ENCODE results near the gene SEPTIN5.
A peak's percentile ranks its signal among the peaks of the same experiment; 100 is the strongest.

SEPTIN5 gene

DNA sequence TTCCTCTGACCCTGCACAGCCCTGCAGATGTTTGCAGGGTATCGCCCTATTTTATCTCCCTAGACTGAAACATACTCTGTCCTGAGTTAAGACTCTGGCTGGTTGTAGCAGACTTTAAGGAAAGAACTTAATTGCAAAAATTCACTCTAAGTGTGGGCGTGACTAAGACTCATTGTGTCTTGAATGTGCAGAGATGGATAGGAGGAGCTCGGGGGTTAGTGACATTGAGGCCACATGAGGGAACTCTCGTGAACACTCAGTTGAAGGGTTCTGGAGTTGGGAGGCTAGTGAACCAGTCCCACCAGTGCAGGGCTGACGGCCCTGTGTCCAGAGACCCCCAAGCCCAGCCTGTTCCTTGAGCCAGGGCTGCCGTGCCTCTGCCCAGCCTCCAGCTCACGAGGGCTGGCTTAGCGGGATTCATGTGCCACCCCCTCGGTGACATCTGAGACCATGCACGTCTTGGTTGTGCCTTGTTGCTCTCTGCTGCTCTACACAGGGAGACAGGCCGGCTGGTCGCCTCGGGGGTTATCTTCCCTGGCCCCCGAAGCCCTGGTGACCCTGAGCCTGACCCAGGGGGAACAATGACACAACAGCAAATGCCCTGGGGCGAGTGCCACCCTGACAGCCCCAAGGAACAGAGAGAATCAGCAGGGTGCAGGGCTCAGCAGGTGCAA is 34.8 kb downstream of the SEPTIN5 start:
- no peak for DNase-seq (ENCODE audit: low read depth)

DNA sequence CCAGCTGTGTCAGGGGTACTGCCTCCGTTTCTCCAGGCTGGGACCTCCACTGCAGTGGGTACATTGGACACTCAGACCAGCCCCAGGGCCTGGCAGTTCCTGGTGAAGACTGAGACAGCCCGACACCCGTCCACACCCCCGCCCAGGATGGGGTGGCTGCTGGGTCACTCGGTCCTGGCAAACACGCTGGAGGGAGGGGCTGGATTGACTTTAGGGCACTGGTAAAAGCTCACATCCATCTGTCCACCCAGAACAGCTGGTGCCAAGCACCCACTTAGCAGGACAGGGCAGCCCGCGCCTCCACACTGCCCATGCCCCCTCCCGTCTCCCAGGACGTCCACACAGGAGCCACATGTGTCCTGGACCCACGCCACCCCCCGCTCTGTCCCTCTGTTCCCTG is 35.6 kb downstream of the SEPTIN5 start:
- DNase-seq (ENCODE audit: low read depth) = no peak

GRCh38 chr22:19750507-19751490 is 36.5 kb downstream of the SEPTIN5 start:
- DNase-seq (ENCODE audit: low read depth) = no peak

GRCh38 chr22:19751497-19752245 is 37.4 kb downstream of the SEPTIN5 start:
- DNase-seq (ENCODE audit: low read depth) = no peak

- no peak for DNase-seq (ENCODE audit: low read depth)
Measured at GRCh38 chr22:19753090-19753842, 39.0 kb downstream of the SEPTIN5 start.

- no peak for DNase-seq (ENCODE audit: low read depth)
Measured at GRCh38 chr22:19753996-19754700, 39.8 kb downstream of the SEPTIN5 start.

DNA sequence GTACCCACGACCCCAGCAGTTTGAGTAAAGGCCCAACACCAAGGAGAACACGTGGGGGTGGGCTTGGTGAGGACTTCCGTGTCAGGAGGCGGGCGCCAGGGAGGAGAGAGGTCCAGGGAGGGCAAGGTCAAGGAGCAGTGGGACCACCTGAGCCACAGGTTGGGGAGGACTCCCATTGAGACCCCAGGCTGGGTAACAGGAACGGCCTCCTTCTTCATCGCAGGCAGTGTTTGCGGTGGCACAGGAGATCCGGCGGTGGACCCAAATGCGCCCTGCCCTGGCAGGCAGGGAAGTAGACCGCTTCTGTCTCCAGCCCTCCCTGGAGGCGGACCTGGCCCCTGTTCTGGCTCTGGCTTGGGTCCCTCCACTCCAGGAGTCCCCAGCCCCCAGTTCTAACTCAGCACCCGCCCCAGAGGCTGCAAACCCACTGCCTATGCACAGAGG is 40.4 kb downstream of the SEPTIN5 start:
- no peak for DNase-seq (ENCODE audit: low read depth)

DNA sequence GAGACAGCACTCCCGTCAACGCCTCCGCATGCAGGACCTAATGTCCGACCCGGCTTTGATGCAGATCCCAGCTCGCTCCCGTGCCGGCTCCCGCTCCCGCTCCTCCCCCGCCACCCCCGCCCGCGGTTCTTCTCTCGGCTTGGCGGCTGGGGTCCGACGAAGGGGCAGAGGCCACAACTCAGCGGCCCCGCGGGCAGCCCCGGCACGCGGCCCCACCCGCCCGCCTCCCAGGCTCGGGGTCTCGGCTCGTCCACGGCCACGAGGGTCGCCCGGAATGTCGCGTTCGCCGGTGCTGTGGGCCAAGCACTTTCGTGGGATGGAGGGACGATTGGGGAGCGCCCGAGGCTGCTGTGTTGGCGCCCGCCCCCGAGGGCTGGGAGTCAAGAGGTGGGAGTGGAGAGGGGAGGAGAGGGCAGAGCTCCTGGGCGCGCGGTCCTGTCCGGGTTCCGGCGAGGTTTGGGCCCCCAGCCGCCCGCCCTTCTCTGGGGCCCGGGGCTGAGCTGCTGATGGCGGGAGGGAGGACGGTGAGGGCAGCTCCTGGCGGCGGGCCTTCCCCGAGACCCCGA is 40.9 kb downstream of the SEPTIN5 start:
- no peak for DNase-seq (ENCODE audit: low read depth)

- DNase-seq (ENCODE audit: low read depth) = no peak
Measured at GRCh38 chr22:19755722-19756287, 41.5 kb downstream of the SEPTIN5 start.

DNA sequence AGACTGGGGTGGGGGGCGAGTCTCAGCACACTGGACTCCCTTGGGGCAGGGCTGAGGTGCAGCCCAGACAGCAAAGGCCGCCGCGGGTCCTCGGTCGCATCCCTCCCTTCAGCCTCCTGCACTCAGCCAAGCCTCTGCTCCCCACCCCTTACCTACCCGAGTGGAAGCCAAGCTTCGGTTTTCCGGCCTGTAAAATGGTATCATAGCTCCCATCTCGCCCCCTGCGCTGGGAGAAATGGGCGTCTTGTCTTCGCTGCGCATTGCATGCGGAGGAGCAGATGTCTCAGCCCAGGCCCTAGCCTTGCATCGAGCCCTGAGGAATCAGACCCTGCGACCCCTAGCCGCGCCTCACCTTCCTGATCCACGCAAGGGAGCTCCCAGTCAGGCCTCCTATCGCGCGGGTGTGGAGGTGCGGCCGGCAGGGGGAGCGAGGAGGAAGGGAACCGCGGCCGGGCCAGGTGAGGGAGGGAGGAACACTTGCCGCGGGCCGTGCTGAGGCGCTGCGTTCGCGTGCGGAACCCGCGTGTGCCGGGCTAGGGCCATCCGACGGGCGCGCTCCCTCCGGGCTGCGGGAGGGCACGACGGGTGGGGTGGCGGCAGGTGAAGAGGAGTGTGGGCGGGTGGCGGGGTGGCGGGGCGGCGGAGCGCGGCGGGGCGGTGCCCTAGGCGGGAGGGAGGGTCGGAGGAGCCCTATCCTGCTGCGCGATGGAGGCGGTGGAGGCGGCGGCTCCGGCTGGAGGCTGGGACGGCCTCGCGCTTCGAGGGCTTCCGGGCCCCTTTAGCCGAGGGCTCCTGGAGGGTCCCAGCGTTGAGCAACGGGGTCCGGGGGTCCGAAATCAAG is 42.2 kb downstream of the SEPTIN5 start:
- DNase-seq (ENCODE audit: low read depth) = peak; percentile 36

DNA sequence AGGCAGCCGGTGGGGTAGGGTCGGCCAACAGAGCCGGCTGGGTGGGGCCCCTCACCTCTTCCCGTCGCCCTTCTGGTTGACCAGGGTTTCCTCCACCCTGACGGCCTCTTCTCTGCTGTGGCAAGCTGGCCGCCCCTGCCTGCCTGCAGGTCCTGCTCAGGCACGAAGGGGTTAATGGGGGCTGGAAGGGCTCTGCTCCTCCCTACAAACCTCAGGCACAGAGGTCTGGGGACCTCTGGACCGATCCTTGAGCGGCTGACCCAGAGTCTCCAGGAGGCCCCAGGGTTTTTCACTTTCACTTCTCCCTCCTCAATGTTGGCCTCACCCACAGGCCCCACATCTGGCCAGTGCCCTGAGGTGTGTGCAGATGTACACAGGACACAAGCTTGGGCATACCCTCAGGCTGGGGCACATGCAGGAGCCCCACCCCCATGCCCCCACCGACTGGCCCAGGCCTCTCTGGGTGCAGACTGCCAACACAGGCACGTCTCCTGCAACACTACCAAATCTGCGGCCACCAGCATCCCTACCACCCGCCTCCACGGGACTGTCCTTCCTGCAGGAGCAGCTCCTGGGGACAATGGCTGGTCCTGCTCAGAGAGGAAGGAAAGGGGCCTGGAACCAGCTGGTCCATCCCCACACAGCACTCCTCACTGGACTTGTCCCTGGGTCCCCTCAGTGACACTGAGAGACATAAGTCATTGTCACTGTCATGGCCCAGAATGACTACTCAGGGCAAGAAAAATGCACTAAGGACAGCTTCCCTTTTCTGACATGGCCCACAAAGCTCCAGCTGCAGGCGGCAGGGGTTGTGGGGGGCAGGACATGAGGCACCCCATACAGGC is 43.1 kb downstream of the SEPTIN5 start:
- no peak for DNase-seq (ENCODE audit: low read depth)

DNA sequence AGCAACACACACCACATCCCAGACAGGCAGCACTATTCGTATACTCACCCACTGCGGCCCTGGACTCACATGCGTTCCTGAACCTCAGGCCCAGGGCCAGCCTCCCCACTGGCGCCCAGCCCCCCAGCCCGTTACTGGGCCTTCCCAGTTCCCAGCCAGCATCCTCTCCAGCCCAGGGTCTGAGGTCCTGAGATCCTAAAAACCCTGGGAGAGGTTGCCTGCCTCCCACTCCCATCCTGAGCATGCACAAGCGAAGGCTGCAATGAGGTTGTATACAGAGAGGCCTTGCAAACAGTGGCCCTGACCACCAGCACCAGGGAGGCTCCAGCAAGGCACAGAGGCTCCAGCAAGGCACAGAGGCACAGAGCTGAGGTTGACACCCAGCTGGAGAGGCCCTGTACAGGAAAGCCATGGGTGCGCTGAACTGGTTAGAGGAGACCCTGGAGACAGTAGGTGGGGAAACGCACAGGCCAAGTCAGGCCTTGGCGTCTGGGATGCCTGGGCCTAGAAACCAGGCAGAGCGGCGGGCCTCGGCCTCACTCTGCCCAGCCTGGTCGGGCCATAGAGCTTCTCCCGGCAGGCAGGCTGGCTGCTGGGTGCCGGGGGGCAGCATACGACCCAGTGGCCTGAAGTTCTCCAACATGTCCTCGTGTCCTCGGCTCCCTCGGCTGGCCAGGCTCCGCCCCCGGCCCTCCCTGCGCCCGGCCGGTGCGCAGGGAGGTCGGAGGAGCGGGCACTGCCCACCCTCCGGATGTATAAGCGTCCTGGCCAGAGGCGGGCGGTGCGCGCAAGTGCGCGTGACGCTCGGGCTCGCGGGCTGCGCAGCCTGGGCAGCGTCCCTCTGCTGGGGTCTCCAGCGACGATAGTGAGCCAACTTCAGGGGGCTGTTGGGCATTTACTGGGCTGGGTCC is 43.9 kb downstream of the SEPTIN5 start:
- no peak for DNase-seq (ENCODE audit: low read depth)

DNA sequence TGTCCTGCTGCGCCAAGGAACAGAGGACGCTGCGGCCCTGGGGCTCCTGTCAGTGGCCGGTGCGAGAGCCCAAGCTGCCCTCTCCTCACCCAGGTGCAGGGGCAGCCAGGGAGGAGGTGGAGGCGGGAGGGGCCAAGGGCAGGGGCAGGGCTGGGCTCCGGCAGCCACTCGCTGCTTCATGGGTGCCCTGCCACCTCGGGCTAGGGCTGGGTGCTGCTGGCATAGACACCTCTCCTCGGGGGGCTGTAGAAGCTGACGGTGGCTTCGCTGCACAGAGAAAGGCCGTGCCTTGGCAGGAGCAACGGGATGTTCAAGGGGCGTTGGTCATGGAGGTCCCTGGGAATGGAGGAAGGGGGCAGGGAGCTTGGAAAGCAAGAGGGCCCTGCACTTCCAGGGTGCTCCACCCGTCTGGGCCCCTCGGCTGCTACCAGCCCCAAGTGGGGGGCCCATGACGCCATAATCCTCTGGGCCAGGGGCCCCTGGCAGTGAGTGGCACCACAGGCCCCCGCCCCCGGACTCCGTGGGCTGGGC is 44.7 kb downstream of the SEPTIN5 start:
- DNase-seq (ENCODE audit: low read depth) = no peak

DNA sequence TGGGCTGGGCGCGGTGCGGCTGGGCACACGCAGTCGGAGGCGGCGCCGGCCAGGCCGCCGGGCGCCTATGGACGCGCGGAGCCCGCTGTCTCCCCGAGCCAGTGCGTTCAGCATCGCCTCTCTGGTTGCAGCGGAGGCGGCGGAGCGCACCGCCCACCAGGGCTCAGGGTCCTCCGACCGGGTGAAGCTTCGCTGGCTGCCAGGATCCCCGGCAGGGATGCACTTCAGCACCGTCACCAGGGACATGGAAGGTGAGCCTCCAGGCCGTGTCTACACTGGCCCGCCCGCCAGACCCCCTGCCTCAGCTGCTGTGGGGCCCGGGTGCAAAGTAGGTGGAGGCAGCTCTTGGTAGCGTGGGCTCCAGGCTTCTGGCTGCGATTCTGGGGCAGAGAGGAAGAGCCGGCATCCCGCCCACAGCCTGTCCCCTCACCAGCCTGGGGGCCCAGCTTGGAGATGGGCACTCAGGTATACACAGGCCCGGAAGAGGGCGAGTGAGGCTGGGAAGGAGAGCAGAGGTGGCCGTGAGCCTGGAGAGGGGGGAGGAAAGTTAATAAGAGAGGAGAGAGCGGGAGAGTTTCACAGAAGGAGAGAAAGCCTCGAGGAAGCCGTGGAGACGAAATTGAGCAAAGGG is 45.2 kb downstream of the SEPTIN5 start:
- no peak for DNase-seq (ENCODE audit: low read depth)

- no peak for DNase-seq (ENCODE audit: low read depth)
Measured at GRCh38 chr22:19760058-19760950, 46.0 kb downstream of the SEPTIN5 start, which contains the start of gene TBX1. Gene TBX1 (plus strand): TSS chr22:19760778. CDS start chr22:19760844, 66 bp downstream.
